ENCODE results near the gene CD4. TPM values are rescaled to one million over a fixed set of nuclear protein-coding genes. Genes with fewer than 3 reads are reported as not detected.

Gene CD4
- polyA plus RNA-seq, 1 of the 3 experiments (the other 2 are of a cell fraction): 0.02 TPM

GRCh38 chr12:6770600-6770999 is 18.7 kb upstream of the CD4 start:
- CTCF ChIA-PET: interaction anchor here (2.1 to 15.2 kb wide), 3 partner anchors 8 to 55 kb away, joined by 10 to 343 read pairs (median 91); partner anchors contain the start of gene MLF2

GRCh38 chr12:6771091-6771495 is 18.2 kb upstream of the CD4 start:
- Histone ChIP-seq H3K9me3 (no peaks in the 10 kb centered on the region), H3K4me3 (ENCODE audit: low read depth in 2 of 2, low read length in 1 of 2) (no peak overlapping the region), H4K20me1 (ENCODE audit: insufficient read depth) (peaks cover 40% of the 10 kb centered on the region), H3F3A (replicated peaks; ENCODE audit: insufficient read depth) (peaks cover 9% of the 10 kb centered on the region), H3K9ac (no peak overlapping the region), H3K27ac (ENCODE audit: low read depth in 2 of 2, low read length in 1 of 2) (peak overlapping the region; percentile 21 to 56; a peak in 2 of 4 replicates), H2AFZ (ENCODE audit: low read depth) (no peak overlapping the region), H3K4me1 (ENCODE audit: control insufficient read depth in 1 of 2, insufficient read depth in 2 of 2, low read depth in 1 of 2, low read length in 1 of 2) (peaks cover 9 to 30% of the 10 kb centered on the region in 2 experiments; a peak in 2 of 4 replicates), H3K79me2 (ENCODE audit: insufficient read depth) (peaks cover 37% of the 10 kb centered on the region), H3K9me2 (no peaks in the 10 kb centered on the region), H3K4me2 (no peak overlapping the region), H3K27me3 (ENCODE audit: insufficient read depth) (no peaks in the 10 kb centered on the region), H3K36me3 (replicated peaks in 1 of 2; ENCODE audit: control insufficient read depth in 1 of 2, insufficient read depth in 2 of 2, low read length in 1 of 2) (peaks cover 23 to 24% of the 10 kb centered on the region in 2 experiments)
- ChIA-PET POLR2A (interaction anchor here (1.6 kb wide), 1 partner anchor 18 kb away, joined by 9 read pairs; the partner anchor contains the start of gene MLF2), CTCF (interaction anchor here (2.1 to 15.2 kb wide), 3 partner anchors 7 to 54 kb away, joined by 10 to 343 read pairs (median 91); partner anchors contain the start of gene MLF2)
- WGBS (ENCODE audit: low lambda C conversion rate): 100% methylated on average over 1 of the region's 4 CpGs
- DNase-seq: no peak
- TF ChIP-seq ELF1 (IDR thresholded peaks at IDR 0.05) (no peak), TAF1 (IDR thresholded peaks at IDR 0.05; ENCODE audit: borderline replicate concordance, low read depth, low read length) (no peak), TEAD4 (IDR thresholded peaks at IDR 0.05; ENCODE audit: borderline replicate concordance, insufficient read depth) (no peak), RAD21 (IDR thresholded peaks at IDR 0.05; ENCODE audit: low read length) (no peak), YY1 (IDR thresholded peaks at IDR 0.05; ENCODE audit: low read depth) (no peak), RXRA (IDR thresholded peaks at IDR 0.05; ENCODE audit: borderline replicate concordance, low read depth) (no peak)

More at GRCh38 chr12:6770600-6770999, 18.7 kb upstream of the CD4 start:
- Histone ChIP-seq H3K9me2 (no peaks in the 10 kb centered on the region), H3F3A (replicated peaks; ENCODE audit: insufficient read depth) (peaks cover 12% of the 10 kb centered on the region), H3K27ac (ENCODE audit: low read depth in 2 of 2, low read length in 1 of 2) (peak overlapping the region; percentile 21 to 56; a peak in 2 of 4 replicates), H3K4me3 (ENCODE audit: low read depth in 2 of 2, low read length in 1 of 2) (peak overlapping the region in 1 of 2 experiments; percentile 0; a peak in 1 of 4 replicates), H3K27me3 (ENCODE audit: insufficient read depth) (no peaks in the 10 kb centered on the region), H3K36me3 (replicated peaks in 1 of 2; ENCODE audit: control insufficient read depth in 1 of 2, insufficient read depth in 2 of 2, low read length in 1 of 2) (peaks cover 20 to 21% of the 10 kb centered on the region in 2 experiments), H4K20me1 (ENCODE audit: insufficient read depth) (peaks cover 40% of the 10 kb centered on the region), H3K79me2 (ENCODE audit: insufficient read depth) (peaks cover 37% of the 10 kb centered on the region), H3K9ac (no peak overlapping the region), H3K4me2 (no peak overlapping the region), H3K4me1 (ENCODE audit: control insufficient read depth in 1 of 2, insufficient read depth in 2 of 2, low read depth in 1 of 2, low read length in 1 of 2) (peaks cover 12 to 33% of the 10 kb centered on the region in 2 experiments; a peak in 3 of 4 replicates), H3K9me3 (no peaks in the 10 kb centered on the region), H2AFZ (ENCODE audit: low read depth) (no peak overlapping the region)
- no peak for TF ChIP-seq MAX (IDR thresholded peaks at IDR 0.05; ENCODE audit: low read depth)
- no peak for TF ChIP-seq ELF1 (IDR thresholded peaks at IDR 0.05)
- no peak for DNase-seq
- POLR2A ChIA-PET: interaction anchor here (1.6 kb wide), 1 partner anchor 18 kb away, joined by 9 read pairs; the partner anchor contains the start of gene MLF2
- WGBS (ENCODE audit: low lambda C conversion rate): 93% methylated on average over 10 of the region's 10 CpGs

GRCh38 chr12:6771509-6772330 is 17.6 kb upstream of the CD4 start:
- H2AFZ ChIP-seq (ENCODE audit: low read depth): no peak overlapping the region
- H3F3A ChIP-seq (replicated peaks; ENCODE audit: insufficient read depth): peaks cover 9% of the 10 kb centered on the region
- H3K4me2 ChIP-seq: no peak overlapping the region
- peaks cover 40% of the 10 kb centered on the region for H4K20me1 ChIP-seq (ENCODE audit: insufficient read depth)
- peaks cover 23 to 24% of the 10 kb centered on the region in 2 experiments for H3K36me3 ChIP-seq (replicated peaks in 1 of 2; ENCODE audit: control insufficient read depth in 1 of 2, insufficient read depth in 2 of 2, low read length in 1 of 2)
- DNase-seq: no peak
- CTCF ChIA-PET: interaction anchor here (1.8 to 15.2 kb wide), 3 partner anchors 8 to 54 kb away, joined by 5 to 343 read pairs (median 10); partner anchors contain the start of gene MLF2
- no peaks in the 10 kb centered on the region for H3K27me3 ChIP-seq (ENCODE audit: insufficient read depth)
- peaks cover 9 to 30% of the 10 kb centered on the region in 2 experiments; a peak in 2 of 4 replicates for H3K4me1 ChIP-seq (ENCODE audit: control insufficient read depth in 1 of 2, insufficient read depth in 2 of 2, low read depth in 1 of 2, low read length in 1 of 2)
- TF ChIP-seq POLR2AphosphoS5 (IDR thresholded peaks at IDR 0.05; ENCODE audit: low read depth, low read length) (no peak), USF1 (IDR thresholded peaks at IDR 0.05; ENCODE audit: borderline replicate concordance, low read depth) (no peak), PBX3 (IDR thresholded peaks at IDR 0.05) (peak; percentile 5; the same call in 1 of the 2 replicates), MXI1 (IDR thresholded peaks at IDR 0.05; ENCODE audit: low read depth, low read length) (no peak), RAD21 (IDR thresholded peaks at IDR 0.05; ENCODE audit: low read length) (no peak)
- no peak overlapping the region for H3K4me3 ChIP-seq (ENCODE audit: low read depth in 2 of 2, low read length in 1 of 2)
- no peak overlapping the region for H3K9ac ChIP-seq
- WGBS (ENCODE audit: low lambda C conversion rate): 90% methylated on average over 12 of the region's 12 CpGs
- peak overlapping the region in 1 of 2 experiments; percentile 56; a peak in 1 of 4 replicates for H3K27ac ChIP-seq (ENCODE audit: low read depth in 2 of 2, low read length in 1 of 2)
- H3K9me3 ChIP-seq: no peaks in the 10 kb centered on the region
- H3K9me2 ChIP-seq: no peaks in the 10 kb centered on the region
- POLR2A ChIA-PET: interaction anchor here (1.6 kb wide), 1 partner anchor 19 kb away, joined by 9 read pairs; the partner anchor contains the start of gene MLF2
- peaks cover 37% of the 10 kb centered on the region for H3K79me2 ChIP-seq (ENCODE audit: insufficient read depth)
